A549 (cell line): ENCODE measurements around the gene SPECC1L. TPM values are rescaled to one million over a fixed set of nuclear protein-coding genes. Genes with fewer than 3 reads are reported as not detected.

Source experiments
- ATAC-seq, 2 experiments: fragments of 200-7000 bp in 1 of 2; fragments of >200 bp in 1 of 2; cut with Nextera tagmentation in 1 of 2; cut with Tn5 transposase in 1 of 2; 3 replicates each; pipeline versions ENCODE4 v1.8.0 to v1.9.1; 2018 to 2020; ENCODE audit warnings: mild to moderate bottlenecking in 1 of 2, moderate library complexity in 1 of 2
- CTCF ChIA-PET: fragments of 300-600 bp; sonication (Branson Sonifier 250); formaldehyde crosslinking; extraction: SDS; loops from one replicate; lab custom pipeline; 2021; ENCODE audit warnings: antibody characterized with exemption, inconsistent platforms; lab: Yijun Ruan, JAX
- POLR2A ChIA-PET: fragments of 350-600 bp; formaldehyde crosslinking; extraction: SDS; loops from one replicate; lab custom pipeline; 2021; ENCODE audit warnings: antibody characterized with exemption, inconsistent platforms; lab: Yijun Ruan, JAX
- DNase-seq, 2 experiments: peaks; one replicate each; pipeline versions ENCODE4 v3.0.0 to v3.0.0-alpha.2; 2011 to 2016; ENCODE audit warnings: low read depth in 1 of 2, low spot score in 1 of 2
- FAIRE-seq: peaks from 2 replicates; lab custom pipeline; 2011; peaks lifted over from hg19 to GRCh38; lab: Jason Lieb, UNC
- H3K27ac ChIP-seq, 2 experiments: fragments of >200 bp; sonication (Bioruptor Twin); formaldehyde crosslinking; 3 replicates each; pipeline ENCODE4 v1.5.1; 2016 to 2017
- H3K4me1 ChIP-seq: fragments of >200 bp; sonication (Bioruptor Twin); formaldehyde crosslinking; 3 replicates; pipeline ENCODE4 v1.6.1; 2016
- H3K4me2 ChIP-seq: fragments of >200 bp; sonication (Bioruptor Twin); formaldehyde crosslinking; 3 replicates; pipeline ENCODE4 v1.6.1; 2016
- H3K4me3 ChIP-seq: fragments of >200 bp; sonication (Bioruptor Twin); formaldehyde crosslinking; 3 replicates; pipeline ENCODE4 v1.5.1; 2016
- H3K9me3 ChIP-seq: fragments of >200 bp; sonication (Bioruptor Twin); formaldehyde crosslinking; 3 replicates; pipeline ENCODE4 v1.6.1; 2016
- BHLHE40 ChIP-seq: IDR thresholded peaks from 2 replicates; pipeline ENCODE4 v1.6.1; 2012; ENCODE audit warnings: low read depth, low read length, inconsistent platforms
- CBX8 ChIP-seq: fragments of 200-600 bp; sonication (generic); IDR thresholded peaks from 2 replicates; pipeline ENCODE4 v1.6.1; 2016
- CHD2 ChIP-seq: fragments of 150-350 bp; IDR thresholded peaks from 2 replicates; pipeline ENCODE4 v1.6.1; 2014; ENCODE audit warnings: low read length; ENCODE audit not compliant: partially characterized antibody
- CHD4 ChIP-seq: fragments of 200-600 bp; sonication (generic); IDR thresholded peaks from 2 replicates; pipeline ENCODE4 v1.6.1; 2016; ENCODE audit warnings: antibody characterized with exemption, mild to moderate bottlenecking, borderline replicate concordance
- E2F6 ChIP-seq: IDR thresholded peaks from 2 replicates; pipeline ENCODE4 v1.6.1; 2012; ENCODE audit warnings: low read depth, borderline replicate concordance
- EHF ChIP-seq: fragments of 250-450 bp; sonication (Bioruptor Pico); IDR thresholded peaks from 2 replicates; pipeline ENCODE4 v1.5.0; 2020; ENCODE audit warnings: mild to moderate bottlenecking
- ELK1 ChIP-seq: fragments of 150-350 bp; IDR thresholded peaks from 2 replicates; pipeline ENCODE4 v1.6.1; 2014; ENCODE audit warnings: low read depth, mild to moderate bottlenecking, low read length
- FOSB ChIP-seq: fragments of 250-450 bp; sonication (Bioruptor Pico); IDR thresholded peaks from 2 replicates; pipeline ENCODE4 v1.5.0; 2020; ENCODE audit warnings: mild to moderate bottlenecking, moderate library complexity
- FOSL2 ChIP-seq, 2 experiments: fragments of 450-650 bp in 1 of 2; fragments of >200 bp in 1 of 2; sonication (Bioruptor Twin) in 1 of 2; formaldehyde crosslinking; IDR thresholded peaks; 2 replicates each; pipeline versions ENCODE4 v1.5.0 to v1.6.1; 2016 to 2020; ENCODE audit warnings: mild to moderate bottlenecking in 1 of 2, moderate library complexity in 1 of 2
- HOXA7 ChIP-seq: fragments of 250-450 bp; sonication (Bioruptor Pico); IDR thresholded peaks from 2 replicates; pipeline ENCODE4 v1.5.0; 2020; ENCODE audit warnings: mild to moderate bottlenecking, moderate library complexity
- HOXB13 ChIP-seq: fragments of 250-450 bp; sonication (Bioruptor Pico); IDR thresholded peaks from 2 replicates; pipeline ENCODE4 v1.5.0; 2020; ENCODE audit warnings: low read depth, mild to moderate bottlenecking, moderate library complexity
- JUN ChIP-seq, 2 experiments: fragments of >200 bp; sonication (Bioruptor Twin); formaldehyde crosslinking; IDR thresholded peaks; 2 replicates in 1 of 2; 3 replicates in 1 of 2; pipeline ENCODE4 v1.6.1; 2016 to 2017
- JUNB ChIP-seq: fragments of >200 bp; sonication (Bioruptor Twin); formaldehyde crosslinking; IDR thresholded peaks from 2 replicates; pipeline ENCODE4 v1.6.1; 2016
- NPAS2 ChIP-seq: fragments of 250-450 bp; sonication (Bioruptor Pico); IDR thresholded peaks from 2 replicates; pipeline ENCODE4 v1.8.0; 2022; ENCODE audit warnings: mild to moderate bottlenecking, moderate library complexity, borderline replicate concordance
- PHF8 ChIP-seq: fragments of 200-600 bp; sonication (generic); IDR thresholded peaks from 2 replicates; pipeline ENCODE4 v1.6.1; 2016; ENCODE audit warnings: low read depth, mild to moderate bottlenecking, antibody characterized with exemption, moderate library complexity, borderline replicate concordance
- POLR2A ChIP-seq: IDR thresholded peaks from 2 replicates; pipeline ENCODE4 v1.6.1; 2012; ENCODE audit warnings: mild to moderate bottlenecking, low read length
- POLR2AphosphoS2 ChIP-seq: conservative IDR thresholded peaks from 2 replicates; pipeline ENCODE4 v1.6.1; 2012; ENCODE audit warnings: low read length, improper control_type of control experiment, inconsistent platforms
- RAD21 ChIP-seq, 2 experiments: fragments of >200 bp in 1 of 2; sonication (Bioruptor Twin) in 1 of 2; formaldehyde crosslinking in 1 of 2; IDR thresholded peaks in 1 of 2; conservative IDR thresholded peaks in 1 of 2; 2 replicates in 1 of 2; 3 replicates in 1 of 2; pipeline ENCODE4 v1.6.1; 2012 to 2018; ENCODE audit warnings: inconsistent platforms in 1 of 2
- RARB ChIP-seq: fragments of 250-450 bp; sonication (Bioruptor Pico); IDR thresholded peaks from 2 replicates; pipeline ENCODE4 v1.8.0; 2021; ENCODE audit warnings: mild to moderate bottlenecking, moderate library complexity
- REST ChIP-seq: fragments of 200-600 bp; sonication (generic); IDR thresholded peaks from 2 replicates; pipeline ENCODE4 v1.6.1; 2016; ENCODE audit warnings: antibody characterized with exemption, mild to moderate bottlenecking, moderate library complexity
- ZC3H11A ChIP-seq: fragments of 450-650 bp; IDR thresholded peaks from 2 replicates; pipeline ENCODE4 v1.6.1; 2014; ENCODE audit warnings: antibody characterized with exemption, mild to moderate bottlenecking
- ZFP36 ChIP-seq: fragments of 450-650 bp; IDR thresholded peaks from 2 replicates; pipeline ENCODE4 v1.6.1; 2014; ENCODE audit warnings: borderline replicate concordance; ENCODE audit not compliant: partially characterized antibody
- ZNF302 ChIP-seq: fragments of 250-450 bp; sonication (Bioruptor Pico); IDR thresholded peaks from 2 replicates; pipeline ENCODE4 v1.9.0; 2021; ENCODE audit warnings: inconsistent platforms, mild to moderate bottlenecking, moderate library complexity
- WGBS: methylation state at CpG from one replicate; pipeline ENCODE4 v1.1.6; 2017; ENCODE audit errors: missing lambda C conversion rate; 5-methylcytosine and 5-hydroxymethylcytosine counted together
- polyA plus RNA-seq, 4 experiments: library from polyadenylated mRNA; depleted of rRNA in 3 of 4; stranded (reverse); fragments of >200 nt; fragmentation: RNase III in 1 of 4; extraction: RNeasy Plus Mini Kit Qiagen cat#74134 plus additional on column Dnase treatment in 1 of 4; gene quantifications; 2 replicates in 3 of 4; 3 replicates in 1 of 4; pipeline ENCODE4 v1.2.3, GENCODE V29; 2011 to 2017
- TF ChIP-seq, protein P1 (sequence below): fragments of 250-450 bp; sonication (Bioruptor Pico); IDR thresholded peaks from 2 replicates; pipeline ENCODE4 v1.5.0; 2020; ENCODE audit warnings: low read depth, mild to moderate bottlenecking, moderate library complexity
- TF ChIP-seq, protein P2 (sequence below): IDR thresholded peaks from 2 replicates; pipeline ENCODE4 v1.6.1; 2012
- TF ChIP-seq, protein P3 (sequence below): fragments of 450-650 bp; IDR thresholded peaks from 2 replicates; pipeline ENCODE4 v1.6.1; 2014; ENCODE audit warnings: antibody characterized with exemption

The SPECC1L gene
- polyA plus RNA-seq, 2 of the 4 experiments (the other 2 are of a cell fraction), result 14.8 to 25.2 TPM

DNA sequence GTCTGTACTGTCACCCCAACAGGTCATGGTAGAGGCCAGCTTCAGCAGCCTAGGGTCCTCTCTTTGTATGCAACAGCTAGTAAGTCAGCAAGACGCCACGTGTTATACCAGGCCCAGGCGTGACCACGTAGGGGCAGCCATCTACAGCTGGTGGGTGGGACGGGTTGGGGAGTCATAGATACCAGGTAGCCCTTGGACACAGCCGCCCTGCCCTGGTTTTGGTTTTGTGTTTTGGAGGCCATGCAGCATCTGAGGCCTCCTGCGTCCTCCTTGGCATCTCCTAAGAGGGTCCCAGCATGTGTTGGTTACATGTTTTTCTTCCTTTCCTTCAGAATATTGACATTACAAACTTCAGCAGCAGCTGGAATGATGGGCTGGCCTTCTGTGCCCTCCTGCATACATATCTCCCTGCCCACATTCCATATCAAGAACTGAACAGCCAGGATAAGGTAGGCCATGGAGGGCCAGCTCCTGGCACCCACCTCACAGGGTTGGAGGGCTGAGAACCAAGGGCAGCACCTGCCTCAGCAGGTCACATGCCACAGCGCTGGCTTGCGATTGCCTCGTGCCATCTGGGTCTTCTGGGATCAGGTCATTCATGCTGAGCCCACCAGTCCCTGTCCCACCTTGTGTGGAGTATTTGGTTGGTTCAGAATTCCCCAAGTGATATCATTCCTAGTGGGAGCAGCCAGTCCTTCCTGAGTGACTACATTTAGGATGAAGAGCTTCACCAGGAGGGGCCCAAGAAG is 140.8 kb downstream of the SPECC1L start:
- Histone ChIP-seq H3K4me3 (no peak overlapping the region), H3K27ac (no peak overlapping the region), H3K4me1 (peaks cover 13% of the 10 kb centered on the region; the same call in 2 of the 3 replicates), H3K9me3 (no peaks in the 10 kb centered on the region), H3K4me2 (no peak overlapping the region)
- ATAC-seq (no peak), DNase-seq (no peak), FAIRE-seq (no peak)
- CTCF ChIA-PET, result interaction anchor here (1.1 to 1.2 kb wide), 3 partner anchors 11 to 13 kb away, joined by 3 to 7 read pairs (median 3); no protein-coding TSS in a partner anchor
- WGBS, result 100% methylated on average over 6 of the region's 10 CpGs
- TF ChIP-seq PHF8 (no peak), FOSL2 (IDR thresholded peaks at IDR 0.05) (no peak), FOSL2 (CRISPR knock-in tag; IDR thresholded peaks at IDR 0.05) (no peak), HOXB13 (CRISPR knock-in tag) (no peak), HOXA7 (CRISPR knock-in tag) (no peak), ZFP36 (no peak), CHD2 (no peak), NPAS2 (CRISPR knock-in tag) (no peak), CHD4 (no peak), JUN (IDR thresholded peaks at IDR 0.05) (no peak), EHF (CRISPR knock-in tag) (no peak), REST (no peak)
- TF ChIP-seq, protein P1, sequence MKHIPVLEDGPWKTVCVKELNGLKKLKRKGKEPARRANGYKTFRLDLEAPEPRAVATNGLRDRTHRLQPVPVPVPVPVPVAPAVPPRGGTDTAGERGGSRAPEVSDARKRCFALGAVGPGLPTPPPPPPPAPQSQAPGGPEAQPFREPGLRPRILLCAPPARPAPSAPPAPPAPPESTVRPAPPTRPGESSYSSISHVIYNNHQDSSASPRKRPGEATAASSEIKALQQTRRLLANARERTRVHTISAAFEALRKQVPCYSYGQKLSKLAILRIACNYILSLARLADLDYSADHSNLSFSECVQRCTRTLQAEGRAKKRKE (CRISPR knock-in tag), result no peak
- POLR2A ChIA-PET, result no interaction called here

DNA sequence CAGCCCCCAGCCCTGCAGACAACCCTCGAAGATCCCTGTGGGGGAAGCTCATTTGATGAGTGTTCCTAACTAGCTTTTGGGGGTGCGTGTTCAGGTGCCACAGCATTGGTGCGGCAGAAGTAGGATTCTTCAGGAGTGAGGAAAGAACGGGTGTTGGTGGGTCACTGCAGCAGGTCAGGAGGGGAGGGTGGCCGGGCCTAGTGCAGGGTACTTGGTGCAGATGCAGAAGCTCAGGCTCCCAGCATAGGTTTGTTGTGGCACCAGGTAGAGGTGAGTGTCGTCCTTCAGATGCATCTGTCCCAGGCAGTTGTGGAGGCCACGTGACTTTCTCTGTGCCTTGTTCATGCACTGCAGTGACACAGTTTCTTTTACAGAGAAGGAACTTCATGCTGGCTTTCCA is 141.6 kb downstream of the SPECC1L start:
- WGBS, result 76% methylated on average over 6 of the region's 7 CpGs
- ChIA-PET POLR2A (no interaction called here), CTCF (interaction anchor here (0.9 to 1.2 kb wide), 3 partner anchors 11 to 21 kb away, joined by 3 read pairs; no protein-coding TSS in a partner anchor)
- Histone ChIP-seq H3K9me3 (no peaks in the 10 kb centered on the region), H3K4me1 (peaks cover 13% of the 10 kb centered on the region; the same call in 2 of the 3 replicates), H3K4me2 (no peak overlapping the region), H3K27ac (no peak overlapping the region), H3K4me3 (no peak overlapping the region)
- DNase-seq (no peak), ATAC-seq (no peak), FAIRE-seq (no peak)
- TF ChIP-seq CHD4 (no peak), E2F6 (no peak), CBX8 (no peak), RAD21 (conservative IDR thresholded peaks at IDR 0.05 in 1 of 2, IDR thresholded peaks at IDR 0.05 in 1 of 2) (no peak), ELK1 (no peak), POLR2A (no peak), JUNB (no peak), ZNF302 (CRISPR knock-in tag) (no peak), ZC3H11A (no peak), FOSB (no peak), POLR2AphosphoS2 (no peak), BHLHE40 (no peak), RARB (CRISPR knock-in tag) (no peak)
- TF ChIP-seq, protein P2, sequence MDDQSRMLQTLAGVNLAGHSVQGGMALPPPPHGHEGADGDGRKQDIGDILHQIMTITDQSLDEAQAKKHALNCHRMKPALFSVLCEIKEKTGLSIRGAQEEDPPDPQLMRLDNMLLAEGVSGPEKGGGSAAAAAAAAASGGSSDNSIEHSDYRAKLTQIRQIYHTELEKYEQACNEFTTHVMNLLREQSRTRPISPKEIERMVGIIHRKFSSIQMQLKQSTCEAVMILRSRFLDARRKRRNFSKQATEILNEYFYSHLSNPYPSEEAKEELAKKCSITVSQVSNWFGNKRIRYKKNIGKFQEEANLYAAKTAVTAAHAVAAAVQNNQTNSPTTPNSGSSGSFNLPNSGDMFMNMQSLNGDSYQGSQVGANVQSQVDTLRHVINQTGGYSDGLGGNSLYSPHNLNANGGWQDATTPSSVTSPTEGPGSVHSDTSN, result no peak
- TF ChIP-seq, protein P3, sequence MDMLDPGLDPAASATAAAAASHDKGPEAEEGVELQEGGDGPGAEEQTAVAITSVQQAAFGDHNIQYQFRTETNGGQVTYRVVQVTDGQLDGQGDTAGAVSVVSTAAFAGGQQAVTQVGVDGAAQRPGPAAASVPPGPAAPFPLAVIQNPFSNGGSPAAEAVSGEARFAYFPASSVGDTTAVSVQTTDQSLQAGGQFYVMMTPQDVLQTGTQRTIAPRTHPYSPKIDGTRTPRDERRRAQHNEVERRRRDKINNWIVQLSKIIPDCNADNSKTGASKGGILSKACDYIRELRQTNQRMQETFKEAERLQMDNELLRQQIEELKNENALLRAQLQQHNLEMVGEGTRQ, result no peak
- TF ChIP-seq, protein P1 (CRISPR knock-in tag), result no peak
